Endothelial cell (in vitro differentiated cells): Measurements from ENCODE around the gene ARHGAP9. TPM values are rescaled to one million over a fixed set of nuclear protein-coding genes. Genes with fewer than 3 reads are reported as not detected.

Experiments
- DNase-seq: peaks from one replicate; pipeline ENCODE4 v3.0.0; 2021; ENCODE audit warnings: low spot score
- H3K27ac Mint-ChIP-seq: one replicate; pipeline ENCODE4 v1.8.0; 2021; ENCODE audit warnings: mixed read lengths, inconsistent platforms; ENCODE audit not compliant: unreplicated experiment
- H3K27me3 Mint-ChIP-seq: one replicate; pipeline ENCODE4 v1.8.0; 2021; ENCODE audit warnings: mild to moderate bottlenecking, moderate library complexity, mixed read lengths, inconsistent platforms; ENCODE audit not compliant: unreplicated experiment
- H3K36me3 Mint-ChIP-seq: one replicate; pipeline ENCODE4 v1.8.0; 2021; ENCODE audit warnings: mild to moderate bottlenecking, low read depth, mixed read lengths, inconsistent platforms; ENCODE audit not compliant: unreplicated experiment
- H3K4me1 Mint-ChIP-seq: one replicate; pipeline ENCODE4 v1.8.0; 2021; ENCODE audit warnings: mild to moderate bottlenecking, mixed read lengths, inconsistent platforms; ENCODE audit not compliant: unreplicated experiment
- H3K4me3 Mint-ChIP-seq: one replicate; pipeline ENCODE4 v1.8.0; 2021; ENCODE audit warnings: mild to moderate bottlenecking, mixed read lengths, inconsistent platforms; ENCODE audit not compliant: unreplicated experiment
- H3K9me3 Mint-ChIP-seq: one replicate; pipeline ENCODE4 v1.8.0; 2021; ENCODE audit warnings: mixed read lengths, inconsistent platforms; ENCODE audit not compliant: unreplicated experiment
- total RNA-seq: library from RNA; stranded (reverse); fragmentation: NEBNext Ultra II Directional; extraction: Animal tissue kit (Norgen Biotek cat#: 25700); gene quantifications from one replicate; pipeline ENCODE4 v1.2.1, GENCODE V29; 2021; ENCODE audit not compliant: unreplicated experiment
- TF ChIP-seq, protein P1 (sequence below): fragments of 200-600 bp; sonication (generic); IDR thresholded peaks from one replicate; pipeline ENCODE4 v1.5.0; 2021; ENCODE audit warnings: antibody characterized with exemption; ENCODE audit not compliant: unreplicated experiment

Gene ARHGAP9
- total RNA-seq, 1 donor from 2014 or later = 65.4 TPM

DNA sequence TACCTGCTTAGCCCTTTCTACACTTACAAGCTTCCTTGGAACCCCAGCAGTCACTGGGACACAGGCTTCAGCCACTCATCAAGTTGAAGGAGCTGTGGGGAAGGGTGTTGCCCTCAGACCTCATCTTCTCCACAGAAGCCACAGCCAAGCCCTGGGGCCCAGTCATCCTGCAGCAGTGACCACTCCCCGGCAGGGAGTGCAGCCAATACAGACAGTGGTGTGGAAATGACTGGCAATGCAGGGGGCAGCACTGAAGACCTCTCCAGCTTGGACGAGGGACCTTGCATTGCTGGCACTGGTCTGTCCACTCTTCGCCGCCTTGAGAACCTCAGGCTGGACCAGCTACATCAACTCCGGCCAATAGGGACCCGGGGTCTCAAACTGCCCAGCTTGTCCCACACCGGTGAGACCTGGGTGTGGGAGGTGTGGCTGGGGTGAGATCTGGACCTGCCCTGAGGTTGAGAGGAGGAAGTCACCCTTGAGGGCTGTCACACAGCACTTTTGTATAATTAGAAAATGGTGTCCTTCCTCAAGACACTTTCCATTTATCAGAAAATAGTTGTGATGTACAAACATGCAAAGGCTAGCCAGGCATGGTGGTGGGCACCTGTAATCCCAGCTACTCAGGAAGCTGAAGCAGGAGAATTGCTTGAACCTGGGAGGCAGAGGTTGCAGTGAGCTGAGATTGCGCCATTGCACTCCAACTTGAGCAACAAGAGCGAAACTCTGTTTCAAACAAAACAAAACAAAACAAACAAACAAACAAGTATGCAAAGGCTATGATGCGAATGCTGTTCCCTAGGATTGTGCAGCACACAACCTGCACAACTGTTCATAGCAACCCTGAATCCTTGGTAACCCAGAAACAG lies 10.1 kb downstream of the ARHGAP9 start:
- no peak for DNase-seq
- Mint-ChIP-seq H3K36me3 (peaks cover 33% of the 10 kb centered on the region), H3K27me3 (peaks cover 18% of the 10 kb centered on the region), H3K9me3 (no peaks in the 10 kb centered on the region), H3K4me3 (no peak overlapping the region), H3K4me1 (peaks cover 29% of the 10 kb centered on the region), H3K27ac (peak overlapping the region; percentile 52)
- TF ChIP-seq, protein P1, sequence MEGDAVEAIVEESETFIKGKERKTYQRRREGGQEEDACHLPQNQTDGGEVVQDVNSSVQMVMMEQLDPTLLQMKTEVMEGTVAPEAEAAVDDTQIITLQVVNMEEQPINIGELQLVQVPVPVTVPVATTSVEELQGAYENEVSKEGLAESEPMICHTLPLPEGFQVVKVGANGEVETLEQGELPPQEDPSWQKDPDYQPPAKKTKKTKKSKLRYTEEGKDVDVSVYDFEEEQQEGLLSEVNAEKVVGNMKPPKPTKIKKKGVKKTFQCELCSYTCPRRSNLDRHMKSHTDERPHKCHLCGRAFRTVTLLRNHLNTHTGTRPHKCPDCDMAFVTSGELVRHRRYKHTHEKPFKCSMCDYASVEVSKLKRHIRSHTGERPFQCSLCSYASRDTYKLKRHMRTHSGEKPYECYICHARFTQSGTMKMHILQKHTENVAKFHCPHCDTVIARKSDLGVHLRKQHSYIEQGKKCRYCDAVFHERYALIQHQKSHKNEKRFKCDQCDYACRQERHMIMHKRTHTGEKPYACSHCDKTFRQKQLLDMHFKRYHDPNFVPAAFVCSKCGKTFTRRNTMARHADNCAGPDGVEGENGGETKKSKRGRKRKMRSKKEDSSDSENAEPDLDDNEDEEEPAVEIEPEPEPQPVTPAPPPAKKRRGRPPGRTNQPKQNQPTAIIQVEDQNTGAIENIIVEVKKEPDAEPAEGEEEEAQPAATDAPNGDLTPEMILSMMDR = no peak

DNA sequence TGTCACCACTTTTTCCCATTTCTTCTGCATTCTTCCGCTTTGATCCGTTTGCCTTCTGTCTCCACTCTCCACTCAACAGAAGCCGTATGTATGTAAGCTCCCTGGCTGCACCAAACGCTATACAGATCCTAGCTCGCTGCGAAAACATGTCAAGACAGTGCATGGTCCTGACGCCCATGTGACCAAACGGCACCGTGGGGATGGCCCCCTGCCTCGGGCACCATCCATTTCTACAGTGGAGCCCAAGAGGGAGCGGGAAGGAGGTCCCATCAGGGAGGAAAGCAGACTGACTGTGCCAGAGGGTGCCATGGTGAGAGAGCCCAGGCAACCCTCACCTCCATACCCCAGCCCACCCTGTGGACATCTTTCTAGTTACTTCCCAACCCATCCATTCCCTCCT lies 11.8 kb downstream of the ARHGAP9 start:
- peak overlapping the region; percentile 49 for H3K27ac Mint-ChIP-seq
- peaks cover 24% of the 10 kb centered on the region for H3K4me1 Mint-ChIP-seq
- peaks cover 19% of the 10 kb centered on the region for H3K27me3 Mint-ChIP-seq
- TF ChIP-seq, protein P1 = no peak
- H3K36me3 Mint-ChIP-seq = peaks cover 21% of the 10 kb centered on the region
- DNase-seq = no peak
- no peaks in the 10 kb centered on the region for H3K9me3 Mint-ChIP-seq
- H3K4me3 Mint-ChIP-seq = no peak overlapping the region

DNA sequence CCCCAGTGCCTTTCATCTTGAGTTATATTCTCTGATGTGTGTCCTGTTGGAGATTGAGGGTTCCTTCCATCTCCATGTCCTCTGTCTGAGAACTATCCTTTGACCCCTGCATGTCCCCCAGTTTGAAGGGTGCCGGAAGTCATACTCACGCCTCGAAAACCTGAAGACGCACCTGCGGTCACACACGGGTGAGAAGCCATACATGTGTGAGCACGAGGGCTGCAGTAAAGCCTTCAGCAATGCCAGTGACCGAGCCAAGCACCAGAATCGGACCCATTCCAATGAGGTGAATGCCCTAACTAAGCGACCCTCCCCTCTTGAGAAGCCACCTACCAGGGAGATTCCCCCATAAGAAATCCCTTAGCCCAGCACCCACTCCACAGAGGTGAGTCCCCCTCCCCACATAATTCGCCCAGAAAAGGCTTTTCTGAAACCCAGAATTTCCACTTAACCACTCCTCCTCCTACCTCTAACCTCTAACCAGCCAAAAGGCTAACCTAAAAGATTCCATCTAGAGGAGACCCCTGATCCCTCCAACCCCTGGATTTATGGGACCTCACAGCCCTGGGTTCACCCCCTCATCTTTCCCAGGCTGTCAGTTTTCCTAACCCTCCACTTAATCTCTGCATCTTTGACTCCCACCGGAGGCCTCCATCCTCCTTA lies 12.3 kb downstream of the ARHGAP9 start:
- Mint-ChIP-seq H3K27me3 (peaks cover 22% of the 10 kb centered on the region), H3K4me1 (peaks cover 27% of the 10 kb centered on the region), H3K9me3 (no peaks in the 10 kb centered on the region), H3K27ac (no peak overlapping the region), H3K36me3 (peaks cover 16% of the 10 kb centered on the region), H3K4me3 (peak overlapping the region; percentile 14)
- DNase-seq = no peak
- TF ChIP-seq, protein P1 = no peak

DNA sequence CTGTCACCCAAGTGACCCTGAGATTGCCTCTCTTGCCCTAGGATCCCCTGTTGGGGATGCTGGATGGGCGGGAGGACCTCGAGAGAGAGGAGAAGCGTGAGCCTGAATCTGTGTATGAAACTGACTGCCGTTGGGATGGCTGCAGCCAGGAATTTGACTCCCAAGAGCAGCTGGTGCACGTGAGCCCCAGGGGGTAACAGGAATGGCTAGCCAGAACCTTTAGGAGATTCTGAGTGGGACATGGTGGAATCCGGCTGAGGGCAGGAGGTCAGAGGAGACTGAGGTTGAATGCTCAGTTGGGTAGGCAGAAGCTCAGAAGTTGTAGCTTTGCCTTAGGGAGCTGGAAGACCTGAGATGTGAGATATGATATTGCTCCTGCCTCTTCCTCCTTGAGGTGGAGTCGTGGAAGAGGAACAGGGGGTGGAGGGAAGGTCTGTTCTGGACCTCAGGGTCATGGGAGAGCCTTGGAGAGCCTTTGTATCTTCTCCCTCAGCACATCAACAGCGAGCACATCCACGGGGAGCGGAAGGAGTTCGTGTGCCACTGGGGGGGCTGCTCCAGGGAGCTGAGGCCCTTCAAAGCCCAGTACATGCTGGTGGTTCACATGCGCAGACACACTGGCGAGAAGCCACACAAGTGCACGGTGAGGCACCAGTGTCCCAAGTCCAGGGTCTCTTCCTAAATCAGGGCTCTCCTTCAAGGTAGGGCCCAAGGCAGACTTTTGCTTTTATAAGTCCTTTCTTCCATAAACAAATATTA lies 13.7 kb downstream of the ARHGAP9 start:
- Mint-ChIP-seq H3K9me3 (no peaks in the 10 kb centered on the region), H3K36me3 (peaks cover 16% of the 10 kb centered on the region), H3K27ac (peak overlapping the region; percentile 4), H3K4me1 (peaks cover 29% of the 10 kb centered on the region), H3K4me3 (no peak overlapping the region), H3K27me3 (peaks cover 25% of the 10 kb centered on the region)
- TF ChIP-seq, protein P1 = no peak
- DNase-seq = no peak
